Measurements from ENCODE around the gene PSD4.

Gene PSD4

GRCh38 chr2:113169586-113169985 is 4.2 kb upstream of the PSD4 start:
- H3K9me3 ChIP-seq (ENCODE audit: insufficient read depth, low read length), result no peaks in the 10 kb centered on the region
- no peak for DNase-seq (ENCODE audit: low read depth, low spot score)
- H3K36me3 ChIP-seq (ENCODE audit: insufficient read depth, insufficient read length, low read length), result no peaks in the 10 kb centered on the region
- no peak overlapping the region for H3K4me3 ChIP-seq (ENCODE audit: insufficient read length, low read depth)
- H3K4me1 ChIP-seq (ENCODE audit: insufficient read depth, insufficient read length), result peaks cover 12% of the 10 kb centered on the region
- no peak overlapping the region for H3K9ac ChIP-seq (ENCODE audit: insufficient read length, low read depth)
- no peak for TF ChIP-seq ZNF274 (IDR thresholded peaks at IDR 0.05; ENCODE audit: low read depth, low read length)
- no peak for TF ChIP-seq YY1 (IDR thresholded peaks at IDR 0.05; ENCODE audit: insufficient read depth, insufficient read length)
- no peak for TF ChIP-seq SUZ12 (IDR thresholded peaks at IDR 0.05; ENCODE audit: extremely low read depth, insufficient read depth, insufficient read length)
- no peaks in the 10 kb centered on the region for H3K27me3 ChIP-seq (ENCODE audit: insufficient read depth, insufficient read length)

GRCh38 chr2:113171334-113172075 is 2.3 kb upstream of the PSD4 start:
- Histone ChIP-seq H3K9me3 (ENCODE audit: insufficient read depth, low read length) (no peaks in the 10 kb centered on the region), H3K4me1 (ENCODE audit: insufficient read depth, insufficient read length) (peaks cover 13% of the 10 kb centered on the region)

GRCh38 chr2:113172721-113173541 is 840 bp upstream of the PSD4 start:
- Histone ChIP-seq H3K9ac (ENCODE audit: insufficient read length, low read depth) (no peak overlapping the region), H3K36me3 (ENCODE audit: insufficient read depth, insufficient read length, low read length) (no peaks in the 10 kb centered on the region), H3K27me3 (ENCODE audit: insufficient read depth, insufficient read length) (no peaks in the 10 kb centered on the region), H3K9me3 (ENCODE audit: insufficient read depth, low read length) (no peaks in the 10 kb centered on the region), H3K4me1 (ENCODE audit: insufficient read depth, insufficient read length) (peaks cover 13% of the 10 kb centered on the region), H3K4me3 (ENCODE audit: insufficient read length, low read depth) (no peak overlapping the region)
- TF ChIP-seq ZNF274 (IDR thresholded peaks at IDR 0.05; ENCODE audit: low read depth, low read length) (no peak), YY1 (IDR thresholded peaks at IDR 0.05; ENCODE audit: insufficient read depth, insufficient read length) (no peak), SUZ12 (IDR thresholded peaks at IDR 0.05; ENCODE audit: extremely low read depth, insufficient read depth, insufficient read length) (no peak)
- DNase-seq (ENCODE audit: low read depth, low spot score), result no peak

More at GRCh38 chr2:113171334-113172075, 2.3 kb upstream of the PSD4 start:
- TF ChIP-seq YY1 (IDR thresholded peaks at IDR 0.05; ENCODE audit: insufficient read depth, insufficient read length), result no peak
- no peak for TF ChIP-seq ZNF274 (IDR thresholded peaks at IDR 0.05; ENCODE audit: low read depth, low read length)
- no peak for TF ChIP-seq SUZ12 (IDR thresholded peaks at IDR 0.05; ENCODE audit: extremely low read depth, insufficient read depth, insufficient read length)
- no peaks in the 10 kb centered on the region for H3K27me3 ChIP-seq (ENCODE audit: insufficient read depth, insufficient read length)
- H3K4me3 ChIP-seq (ENCODE audit: insufficient read length, low read depth), result no peak overlapping the region
- no peak overlapping the region for H3K9ac ChIP-seq (ENCODE audit: insufficient read length, low read depth)
- DNase-seq (ENCODE audit: low read depth, low spot score), result no peak
- H3K36me3 ChIP-seq (ENCODE audit: insufficient read depth, insufficient read length, low read length), result no peaks in the 10 kb centered on the region

GRCh38 chr2:113174376-113174750 is 592 bp downstream of the PSD4 start:
- Histone ChIP-seq H3K4me3 (ENCODE audit: insufficient read length, low read depth) (no peak overlapping the region), H3K9ac (ENCODE audit: insufficient read length, low read depth) (no peak overlapping the region), H3K4me1 (ENCODE audit: insufficient read depth, insufficient read length) (peaks cover 13% of the 10 kb centered on the region), H3K9me3 (ENCODE audit: insufficient read depth, low read length) (no peaks in the 10 kb centered on the region), H3K36me3 (ENCODE audit: insufficient read depth, insufficient read length, low read length) (no peaks in the 10 kb centered on the region), H3K27me3 (ENCODE audit: insufficient read depth, insufficient read length) (no peaks in the 10 kb centered on the region)
- TF ChIP-seq SUZ12 (IDR thresholded peaks at IDR 0.05; ENCODE audit: extremely low read depth, insufficient read depth, insufficient read length) (no peak), YY1 (IDR thresholded peaks at IDR 0.05; ENCODE audit: insufficient read depth, insufficient read length) (no peak), ZNF274 (IDR thresholded peaks at IDR 0.05; ENCODE audit: low read depth, low read length) (no peak)
- DNase-seq (ENCODE audit: low read depth, low spot score), result no peak

- no peaks in the 10 kb centered on the region for H3K36me3 ChIP-seq (ENCODE audit: insufficient read depth, insufficient read length, low read length)
- no peaks in the 10 kb centered on the region for H3K9me3 ChIP-seq (ENCODE audit: insufficient read depth, low read length)
- no peak for DNase-seq (ENCODE audit: low read depth, low spot score)
- H3K27me3 ChIP-seq (ENCODE audit: insufficient read depth, insufficient read length), result no peaks in the 10 kb centered on the region
- H3K4me3 ChIP-seq (ENCODE audit: insufficient read length, low read depth), result no peak overlapping the region
- no peak overlapping the region for H3K9ac ChIP-seq (ENCODE audit: insufficient read length, low read depth)
- peaks cover 15% of the 10 kb centered on the region for H3K4me1 ChIP-seq (ENCODE audit: insufficient read depth, insufficient read length)
- TF ChIP-seq YY1 (IDR thresholded peaks at IDR 0.05; ENCODE audit: insufficient read depth, insufficient read length) (no peak), SUZ12 (IDR thresholded peaks at IDR 0.05; ENCODE audit: extremely low read depth, insufficient read depth, insufficient read length) (no peak), ZNF274 (IDR thresholded peaks at IDR 0.05; ENCODE audit: low read depth, low read length) (no peak)
Measured at GRCh38 chr2:113175042-113175628, 1.4 kb downstream of the PSD4 start.

- Histone ChIP-seq H3K4me3 (ENCODE audit: insufficient read length, low read depth) (no peak overlapping the region), H3K9me3 (ENCODE audit: insufficient read depth, low read length) (no peaks in the 10 kb centered on the region), H3K36me3 (ENCODE audit: insufficient read depth, insufficient read length, low read length) (no peaks in the 10 kb centered on the region), H3K27me3 (ENCODE audit: insufficient read depth, insufficient read length) (no peaks in the 10 kb centered on the region), H3K4me1 (ENCODE audit: insufficient read depth, insufficient read length) (peaks cover 17% of the 10 kb centered on the region), H3K9ac (ENCODE audit: insufficient read length, low read depth) (no peak overlapping the region)
- TF ChIP-seq SUZ12 (IDR thresholded peaks at IDR 0.05; ENCODE audit: extremely low read depth, insufficient read depth, insufficient read length) (no peak), ZNF274 (IDR thresholded peaks at IDR 0.05; ENCODE audit: low read depth, low read length) (no peak), YY1 (IDR thresholded peaks at IDR 0.05; ENCODE audit: insufficient read depth, insufficient read length) (no peak)
- DNase-seq (ENCODE audit: low read depth, low spot score), result no peak
Measured at GRCh38 chr2:113175736-113176695, 2.2 kb downstream of the PSD4 start.

Data from NT2/D1 (cell line).